HG03521 (cell line): ENCODE measurements around the gene ZNRF3.

Source experiments
- ATAC-seq: cut with Tn5 transposase; IDR thresholded peaks from one replicate; pipeline ENCODE4 v1.9.1; 2021; ENCODE audit warnings: mild to moderate bottlenecking, moderate library complexity; ENCODE audit not compliant: unreplicated experiment

ZNRF3 gene

DNA sequence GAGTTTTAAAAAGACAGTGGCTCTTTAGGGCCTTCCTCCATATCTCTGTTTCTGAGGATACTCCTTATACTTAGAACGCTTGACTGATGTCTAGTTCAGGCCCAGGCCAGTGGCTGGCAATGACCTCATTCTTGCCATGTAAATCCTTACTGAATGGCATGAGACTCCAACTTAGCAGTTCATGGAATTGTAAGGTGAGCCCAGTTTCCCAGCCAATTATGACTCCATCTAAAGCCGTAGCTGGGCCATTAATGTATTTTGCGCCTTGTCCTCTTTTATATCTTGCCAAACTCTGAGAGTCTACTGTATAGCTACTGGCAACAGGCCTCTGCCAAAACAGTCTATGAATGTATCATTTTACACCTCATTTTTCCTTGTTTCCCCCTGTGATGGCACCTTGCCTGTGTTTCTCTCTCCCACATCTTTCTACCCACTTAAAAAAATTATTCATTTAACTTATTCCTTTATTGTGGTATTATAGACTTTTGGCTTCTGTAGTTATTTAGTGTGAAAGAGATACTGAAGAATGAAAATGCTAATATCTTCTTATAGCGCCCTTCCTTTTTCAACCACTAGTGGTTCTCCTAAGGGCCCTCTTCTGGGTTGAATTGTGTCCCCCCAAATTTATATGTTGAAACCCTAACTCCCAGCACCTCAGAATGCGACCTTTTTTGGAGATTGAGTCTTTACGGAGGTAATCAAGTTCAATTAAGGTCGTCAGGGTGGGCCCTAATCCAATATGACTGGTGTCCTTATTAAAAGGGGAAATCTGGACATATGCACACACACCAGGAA is 67.4 kb downstream of the ZNRF3 start:
- ATAC-seq, result no peak

DNA sequence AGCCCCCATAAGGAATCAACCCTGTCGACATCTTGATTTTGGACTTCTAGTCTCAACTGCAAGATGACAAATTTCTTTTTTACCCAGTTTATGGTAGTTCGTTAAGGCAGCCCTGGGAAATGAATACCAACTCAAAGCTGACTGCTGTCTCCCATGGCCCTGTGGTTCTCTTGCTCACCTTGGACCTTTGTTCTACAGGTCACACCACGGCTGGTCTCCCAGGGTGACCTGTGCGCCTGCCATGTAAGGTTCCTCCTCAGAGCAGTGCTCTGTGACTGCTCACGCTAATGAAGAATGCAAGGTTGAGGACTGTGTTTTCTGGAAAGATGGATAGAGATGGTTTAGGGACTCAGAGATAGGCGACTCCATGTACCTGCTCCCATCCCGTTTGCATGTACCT is 68.2 kb downstream of the ZNRF3 start:
- ATAC-seq, result no peak

GRCh38 chr22:28951969-28952521 is 68.7 kb downstream of the ZNRF3 start:
- no peak for ATAC-seq

DNA sequence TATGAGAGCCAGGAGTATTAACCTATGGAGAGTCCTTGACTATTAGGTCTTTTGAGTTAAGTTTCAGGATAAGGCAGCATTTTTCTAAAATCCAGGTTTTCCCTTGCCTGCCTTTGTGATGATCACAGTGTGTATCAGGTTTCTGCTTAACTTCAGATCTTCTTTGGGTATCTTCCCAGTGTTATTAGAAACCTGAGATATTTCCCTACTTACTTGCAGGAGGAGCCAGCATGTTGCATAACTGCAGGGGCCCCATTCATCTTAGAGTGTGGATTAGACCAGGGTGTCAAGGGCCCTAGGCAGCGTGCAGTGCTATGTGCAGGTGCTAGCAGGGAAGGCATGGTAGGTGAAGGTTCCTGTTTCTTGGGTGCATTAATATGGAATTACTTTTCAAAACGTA is 69.5 kb downstream of the ZNRF3 start:
- no peak for ATAC-seq

GRCh38 chr22:28953403-28953802 is 70.0 kb downstream of the ZNRF3 start:
- no peak for ATAC-seq

DNA sequence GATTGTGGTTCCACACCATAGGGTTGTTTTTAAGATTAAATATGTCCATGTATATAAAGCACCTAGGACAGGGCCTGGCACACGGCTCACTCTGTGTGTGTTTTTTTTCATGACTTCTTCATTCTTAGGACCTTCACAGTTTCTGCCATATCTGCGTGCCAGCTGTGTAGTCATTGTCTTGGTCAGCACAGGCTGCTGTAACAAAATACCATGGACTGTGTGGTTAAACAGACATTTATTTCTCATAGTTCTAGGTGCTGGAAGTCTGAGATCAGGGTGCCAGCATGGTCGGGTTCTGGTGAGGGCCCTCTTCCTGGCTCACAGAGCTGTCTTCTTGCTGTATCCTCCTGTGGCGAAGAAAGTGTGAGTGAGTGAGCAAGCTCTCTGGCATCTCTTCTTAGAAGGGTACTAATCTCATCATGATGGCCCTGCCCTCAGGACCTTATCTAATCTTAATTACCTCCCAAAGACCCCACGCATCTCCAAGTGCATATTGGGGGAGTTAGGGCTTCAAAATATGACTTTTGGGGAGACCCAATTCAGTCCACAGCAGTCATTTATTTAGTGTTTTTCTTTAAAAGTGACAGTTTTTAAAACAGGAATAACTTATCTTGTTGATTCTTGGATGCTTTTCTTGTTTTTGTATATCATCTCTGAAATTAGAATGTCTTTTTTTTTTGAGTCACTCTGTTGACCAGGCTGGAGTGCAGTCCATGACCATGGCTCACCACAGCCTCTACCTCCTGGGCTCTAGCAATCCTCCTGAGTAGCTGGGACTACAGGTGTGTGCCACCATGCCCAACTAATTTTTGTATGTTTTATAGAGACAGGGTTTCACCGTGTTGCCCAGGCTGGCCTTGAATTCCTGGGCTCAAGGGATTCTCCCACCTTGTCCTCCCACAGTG is 70.9 kb downstream of the ZNRF3 start:
- no peak for ATAC-seq

DNA sequence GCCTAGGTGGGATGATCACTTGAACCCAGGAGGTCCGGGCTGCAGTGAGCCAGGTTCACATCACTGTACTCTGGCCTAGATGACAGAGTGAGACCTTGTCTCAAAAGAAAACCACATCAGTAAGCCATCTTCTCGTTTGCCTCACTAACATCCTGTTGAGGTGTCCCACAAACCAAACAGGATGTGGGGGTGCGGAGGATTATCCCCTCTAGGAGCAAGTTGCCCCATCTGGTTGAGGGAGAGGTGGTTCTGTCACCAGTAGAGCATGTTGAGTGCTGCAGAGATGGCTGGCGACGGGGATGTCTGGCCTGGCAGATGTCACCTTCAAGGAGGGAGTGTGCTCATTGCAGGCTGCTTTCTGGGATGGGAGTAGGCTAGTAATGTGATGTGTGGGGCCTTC is 72.4 kb downstream of the ZNRF3 start:
- no peak for ATAC-seq

DNA sequence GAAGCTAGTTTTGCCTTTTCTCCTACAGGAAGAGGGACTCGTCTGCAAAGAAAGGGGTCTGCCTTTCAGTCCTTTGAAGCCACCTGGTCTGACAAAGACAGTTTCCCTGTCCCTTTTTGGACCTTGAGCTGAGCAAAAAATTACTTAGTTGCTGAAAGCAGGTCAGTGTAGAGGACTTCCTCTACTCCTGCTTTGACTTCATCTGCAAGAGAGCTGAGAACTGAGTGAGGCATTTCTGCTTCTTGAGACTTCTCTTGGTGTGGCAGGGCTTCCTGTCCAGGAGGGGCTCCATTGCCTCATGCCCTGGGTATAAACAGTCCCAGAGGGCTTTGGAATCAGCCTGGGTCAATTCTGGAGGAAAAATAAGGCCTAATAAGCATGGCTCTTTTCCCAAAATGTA is 73.1 kb downstream of the ZNRF3 start:
- no peak for ATAC-seq

- ATAC-seq, result no peak
These were observed 75.2 kb downstream of the ZNRF3 start for GRCh38 chr22:28958611-28959010.

DNA sequence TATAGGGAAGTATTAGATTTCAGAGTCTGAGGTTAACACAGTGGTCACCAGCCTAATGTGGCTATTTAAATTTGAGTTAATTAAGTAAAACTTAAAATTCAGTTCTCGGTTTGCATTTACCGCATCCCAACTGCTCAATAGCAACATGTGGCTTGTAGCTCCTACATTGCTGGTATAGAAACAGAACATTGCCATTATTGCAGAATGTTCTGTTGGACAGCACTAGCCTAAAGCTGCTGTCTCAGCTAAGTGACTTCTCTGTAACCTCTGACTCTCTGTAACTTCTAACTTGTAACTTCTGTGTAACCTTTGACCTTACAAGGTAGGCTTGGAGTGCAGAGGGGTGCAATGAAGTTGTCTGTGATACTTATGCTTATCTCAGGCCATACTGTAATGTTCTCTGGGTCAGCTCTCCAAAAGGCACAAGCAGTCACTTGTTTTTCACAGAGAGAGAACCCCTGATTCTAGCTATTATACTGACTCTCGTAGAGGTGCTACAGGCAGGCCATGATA is 78.7 kb downstream of the ZNRF3 start:
- ATAC-seq, result no peak

DNA sequence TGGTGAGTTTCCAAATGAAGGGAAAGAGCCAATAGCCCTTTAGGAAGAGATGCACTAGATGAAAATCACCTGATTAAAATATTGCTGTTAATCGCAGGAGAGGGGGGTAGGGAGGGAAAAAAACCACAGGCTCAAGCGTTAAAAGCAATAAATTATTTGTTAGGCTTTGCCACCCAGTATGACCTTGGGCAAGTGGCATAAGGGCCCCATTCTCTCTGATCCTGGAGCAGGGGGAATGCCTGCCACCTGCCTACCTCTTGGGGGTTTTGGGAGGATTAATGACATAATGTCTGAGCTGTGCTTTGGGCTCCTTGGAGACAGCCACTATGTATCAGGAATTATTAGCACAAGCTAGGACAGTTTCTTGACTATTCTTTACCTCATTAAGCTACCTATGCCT is 80.0 kb downstream of the ZNRF3 start:
- no peak for ATAC-seq

- no peak for ATAC-seq
These were observed 83.8 kb downstream of the ZNRF3 start for GRCh38 chr22:28967163-28967665.

GRCh38 chr22:28967969-28968368 is 84.6 kb downstream of the ZNRF3 start:
- ATAC-seq, result no peak

DNA sequence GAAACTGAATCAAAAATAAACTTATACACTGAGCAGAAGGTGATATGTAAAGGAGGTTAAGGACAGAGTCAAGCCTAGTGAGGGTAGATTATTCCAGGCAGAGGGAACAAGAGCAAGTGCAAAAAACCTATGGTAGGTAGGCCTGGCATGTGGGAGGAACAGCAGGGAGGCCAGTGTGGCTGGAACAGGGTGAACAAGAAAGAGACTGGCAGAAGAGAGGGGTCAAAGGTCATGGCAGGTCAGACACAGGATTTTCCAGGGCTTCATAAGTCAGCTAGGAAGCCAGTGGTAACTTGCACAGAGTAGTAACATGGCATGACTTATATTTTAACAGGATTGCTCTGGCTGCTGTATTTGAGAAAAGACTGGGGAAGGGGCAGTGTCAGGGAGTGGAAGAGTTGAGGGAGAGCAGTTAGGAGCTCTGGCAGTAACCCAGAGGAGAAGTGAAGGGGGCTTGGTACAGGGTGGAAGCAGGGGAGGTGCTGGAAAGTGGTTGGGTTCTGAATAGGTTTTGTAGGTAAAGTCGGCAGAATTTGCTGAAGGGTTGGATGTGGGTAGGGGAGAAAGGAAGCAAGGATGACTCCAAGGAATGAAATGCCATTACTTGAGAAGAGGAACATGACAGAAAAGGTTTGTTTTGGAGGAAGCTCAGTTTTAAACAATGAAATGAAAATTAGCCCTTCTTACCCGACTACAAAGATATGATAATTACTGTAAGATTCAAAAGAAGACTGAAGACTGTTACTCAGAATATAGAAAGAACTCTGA is 86.2 kb downstream of the ZNRF3 start:
- no peak for ATAC-seq

- ATAC-seq, result no peak
These were observed 90.0 kb downstream of the ZNRF3 start for GRCh38 chr22:28973352-28973751.

DNA sequence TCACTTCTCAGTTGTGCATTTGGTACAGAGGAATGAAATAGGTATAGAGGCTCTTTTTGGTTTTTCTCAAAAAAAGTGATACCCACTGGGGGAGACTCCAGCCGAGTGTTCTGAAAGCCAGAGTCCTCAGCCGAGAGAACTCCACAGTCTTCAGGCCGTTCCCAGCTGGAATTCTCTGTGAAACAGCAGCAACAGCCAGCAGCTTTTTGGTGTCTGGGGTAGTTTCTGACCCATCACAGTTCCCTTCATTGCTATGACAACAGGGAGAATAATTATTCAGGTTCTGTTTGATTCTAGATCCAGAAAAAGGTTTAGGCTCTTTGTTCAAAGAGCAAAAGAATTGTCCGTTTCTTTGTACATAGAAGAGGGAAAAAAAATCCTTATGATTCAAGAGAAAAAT is 93.7 kb downstream of the ZNRF3 start:
- no peak for ATAC-seq

- ATAC-seq, result no peak
These were observed 94.2 kb downstream of the ZNRF3 start for GRCh38 chr22:28977481-28977971.

DNA sequence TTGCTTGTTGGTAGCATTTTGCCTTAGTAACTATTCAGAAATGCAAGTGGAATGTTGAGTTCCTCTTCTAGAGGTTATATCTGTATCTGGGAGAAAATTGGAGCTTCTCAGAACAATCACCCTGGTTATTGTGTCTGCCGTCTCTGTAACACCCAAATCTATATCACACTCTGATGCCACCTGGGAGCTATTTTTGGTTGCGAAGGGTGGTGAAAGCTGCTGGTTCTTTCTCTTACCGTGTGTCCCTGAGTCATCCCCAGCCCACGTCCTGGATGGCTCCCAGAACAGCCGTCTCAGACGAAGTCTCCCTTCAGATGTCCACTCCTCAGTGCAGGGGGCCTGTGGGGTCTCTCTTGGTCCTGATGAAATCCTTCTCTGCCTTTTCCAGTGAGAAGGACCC is 94.8 kb downstream of the ZNRF3 start:
- no peak for ATAC-seq

DNA sequence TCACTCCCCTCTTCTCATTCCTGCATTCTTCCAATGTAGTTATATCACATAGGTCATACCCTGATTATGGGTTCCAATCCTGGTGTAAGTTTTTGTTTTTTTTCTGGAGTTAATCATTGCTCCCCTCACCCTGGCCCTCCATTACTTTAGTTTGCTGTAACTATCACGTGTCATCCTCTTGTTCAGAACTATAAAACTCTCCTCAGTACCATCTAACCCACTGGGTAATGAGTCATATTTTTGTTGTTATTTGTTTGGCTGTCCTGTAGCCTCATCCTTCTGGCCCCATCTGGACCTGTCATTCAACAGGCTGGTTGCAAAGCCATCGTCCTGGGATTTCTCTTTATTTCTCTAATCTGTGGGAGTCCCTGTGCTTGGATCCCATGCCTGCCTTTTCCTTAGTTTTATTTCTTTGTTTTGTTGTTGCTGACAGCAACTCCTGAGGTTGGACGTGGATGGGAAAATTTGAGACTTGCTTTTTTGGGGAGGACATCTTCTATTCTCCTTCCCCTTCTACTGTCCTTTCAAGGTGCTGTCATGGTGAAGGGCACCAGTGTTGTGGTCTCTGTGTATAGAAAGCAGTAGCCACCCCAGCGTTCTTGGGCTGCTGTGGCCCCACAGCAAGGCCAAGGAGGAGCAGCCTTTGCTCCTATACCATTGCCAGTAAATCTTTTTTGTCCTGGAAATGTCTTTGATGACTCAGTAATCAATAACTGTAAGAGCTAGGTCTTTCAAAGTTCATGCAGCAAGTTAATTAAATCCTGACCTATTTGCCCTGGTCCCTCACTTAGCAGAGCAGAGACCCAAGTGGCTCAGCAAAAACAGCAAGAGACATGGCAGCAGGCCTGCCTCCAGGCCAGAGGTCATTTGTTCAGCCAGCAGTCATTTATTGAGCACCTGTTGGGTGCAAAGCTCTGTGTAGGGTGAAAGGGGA is 95.8 kb downstream of the ZNRF3 start:
- no peak for ATAC-seq
